Immature natural killer cell (primary cell): ENCODE results near the gene BCAN. TPM values are rescaled to one million over a fixed set of nuclear protein-coding genes. Genes with fewer than 3 reads are reported as not detected.

ENCODE experiments used
- DNase-seq, 3 donors: peaks; one replicate each; pipeline ENCODE4 v3.0.0; 2022; ENCODE audit warnings: mixed read lengths in 1 of 3
- H3K27ac Mint-ChIP-seq, 6 donors: one replicate each; pipeline ENCODE4 v1.8.0; 2020; ENCODE audit warnings: mixed read lengths in 6 of 6, mild to moderate bottlenecking in 5 of 6, inconsistent platforms in 4 of 6, moderate library complexity in 3 of 6
- H3K27me3 Mint-ChIP-seq, 3 donors: one replicate each; pipeline ENCODE4 v1.8.0; 2020 to 2021; ENCODE audit warnings: low read depth in 3 of 3, mild to moderate bottlenecking in 3 of 3, mixed read lengths in 3 of 3, moderate library complexity in 3 of 3, inconsistent platforms in 1 of 3
- H3K36me3 Mint-ChIP-seq, 3 donors: one replicate each; pipeline ENCODE4 v1.8.0; 2020; ENCODE audit warnings: mixed read lengths in 3 of 3, inconsistent platforms in 2 of 3, mild to moderate bottlenecking in 2 of 3
- H3K4me1 Mint-ChIP-seq, 2 donors: one replicate each; pipeline ENCODE4 v1.8.0; 2020; ENCODE audit warnings: inconsistent platforms in 2 of 2, mild to moderate bottlenecking in 2 of 2, mixed read lengths in 2 of 2, moderate library complexity in 1 of 2
- H3K4me3 Mint-ChIP-seq, 5 donors: one replicate each; pipeline ENCODE4 v1.8.0; 2020; ENCODE audit warnings: mild to moderate bottlenecking in 5 of 5, mixed read lengths in 5 of 5, inconsistent platforms in 3 of 5, moderate library complexity in 3 of 5
- H3K9me3 Mint-ChIP-seq, 6 donors: one replicate each; pipeline ENCODE4 v1.8.0; 2020; ENCODE audit warnings: mild to moderate bottlenecking in 6 of 6, mixed read lengths in 6 of 6, inconsistent platforms in 4 of 6, moderate library complexity in 3 of 6
- polyA plus RNA-seq, 3 donors: library from polyadenylated mRNA; unstranded; fragments of 300-500 nt; fragmentation: Illumina TruSeq; gene quantifications; one replicate each; pipeline ENCODE4 v1.2.3, GENCODE V29; 2021

BCAN gene
- polyA plus RNA-seq = under 1 TPM in 1 of 3 donors, not detected in 2; 0.35 TPM

- peak within 1 kb of the TSS; percentile 48 to 70 (median 59) for H3K4me3 Mint-ChIP-seq
- no peaks in the 10 kb centered on the region for H3K9me3 Mint-ChIP-seq
- H3K36me3 Mint-ChIP-seq = no peaks in the 10 kb centered on the region
- DNase-seq = no peak
- H3K27ac Mint-ChIP-seq = no peak within 1 kb of the TSS
- H3K27me3 Mint-ChIP-seq = peaks cover 20 to 38% (median 34%) of the 10 kb centered on the region in 3 donors
- peaks cover 15 to 25% of the 10 kb centered on the region in 2 donors for H3K4me1 Mint-ChIP-seq
Measured at GRCh38 chr1:156641761-156642264, at the start of gene BCAN. BCAN (plus strand) TSS chr1:156642117; CDS start chr1:156646055, 3,938 bp downstream.

- Mint-ChIP-seq H3K27ac (peak overlapping the region; percentile 57 to 90 (median 78)), H3K9me3 (no peaks in the 10 kb centered on the region), H3K4me1 (peaks cover 17 to 21% of the 10 kb centered on the region in 2 donors)
Measured at GRCh38 chr1:156592158-156592909, 49.6 kb upstream of the BCAN start.

GRCh38 chr1:156592910-156593660 is 48.8 kb upstream of the BCAN start:
- H3K27ac Mint-ChIP-seq = peak overlapping the region; percentile 53 to 82 (median 70)
- peaks cover 3 to 18% (median 8%) of the 10 kb centered on the region in 3 donors for H3K36me3 Mint-ChIP-seq
- DNase-seq = no peak
- peaks cover 17 to 21% of the 10 kb centered on the region in 2 donors for H3K4me1 Mint-ChIP-seq
- H3K27me3 Mint-ChIP-seq = peaks cover 2% of the 10 kb centered on the region in 3 donors
- no peaks in the 10 kb centered on the region for H3K9me3 Mint-ChIP-seq
- peak overlapping the region; percentile 88 to 93 (median 91) for H3K4me3 Mint-ChIP-seq

More at GRCh38 chr1:156592158-156592909, 49.6 kb upstream of the BCAN start:
- peaks cover 2% of the 10 kb centered on the region in 3 donors for H3K27me3 Mint-ChIP-seq
- H3K4me3 Mint-ChIP-seq = peak overlapping the region; percentile 88 to 93 (median 91)
- peaks cover 3 to 18% (median 8%) of the 10 kb centered on the region in 3 donors for H3K36me3 Mint-ChIP-seq
- DNase-seq = no peak

- H3K27me3 Mint-ChIP-seq = peaks cover 2% of the 10 kb centered on the region in 3 donors
- H3K4me3 Mint-ChIP-seq = peak overlapping the region in 1 of 5 donors; percentile 89
- H3K27ac Mint-ChIP-seq = no peak overlapping the region
- peaks cover 6 to 18% (median 8%) of the 10 kb centered on the region in 3 donors for H3K36me3 Mint-ChIP-seq
- DNase-seq = no peak
- H3K9me3 Mint-ChIP-seq = no peaks in the 10 kb centered on the region
- H3K4me1 Mint-ChIP-seq = peaks cover 17 to 21% of the 10 kb centered on the region in 2 donors
Measured at GRCh38 chr1:156593661-156593989, 48.3 kb upstream of the BCAN start.

- H3K9me3 Mint-ChIP-seq = no peaks in the 10 kb centered on the region
- DNase-seq = no peak
- peak overlapping the region in 1 of 5 donors; percentile 15 for H3K4me3 Mint-ChIP-seq
- peaks cover 2% of the 10 kb centered on the region in 3 donors for H3K27me3 Mint-ChIP-seq
- H3K27ac Mint-ChIP-seq = peak overlapping the region in 2 of 6 donors; percentile 21 to 39
- peaks cover 8 to 18% (median 9%) of the 10 kb centered on the region in 3 donors for H3K36me3 Mint-ChIP-seq
- peaks cover 17 to 21% of the 10 kb centered on the region in 2 donors for H3K4me1 Mint-ChIP-seq
Measured at GRCh38 chr1:156594190-156594589, 47.7 kb upstream of the BCAN start.

- peaks cover 2% of the 10 kb centered on the region in 3 donors for H3K27me3 Mint-ChIP-seq
Measured at GRCh38 chr1:156595016-156595415, 46.9 kb upstream of the BCAN start.

GRCh38 chr1:156596426-156596825 is 45.5 kb upstream of the BCAN start:
- Mint-ChIP-seq H3K27me3 (peaks cover under 1 to 3% (median under 1%) of the 10 kb centered on the region in 3 donors), H3K4me3 (no peak overlapping the region), H3K27ac (peak overlapping the region in 3 of 6 donors; percentile 23 to 62 (median 53))

More at GRCh38 chr1:156595016-156595415, 46.9 kb upstream of the BCAN start:
- H3K4me1 Mint-ChIP-seq = peaks cover 17 to 21% of the 10 kb centered on the region in 2 donors
- H3K27ac Mint-ChIP-seq = peak overlapping the region in 4 of 6 donors; percentile 15 to 74 (median 48)
- H3K4me3 Mint-ChIP-seq = peak overlapping the region in 1 of 5 donors; percentile 33
- H3K36me3 Mint-ChIP-seq = peaks cover 8 to 18% (median 9%) of the 10 kb centered on the region in 3 donors
- no peaks in the 10 kb centered on the region for H3K9me3 Mint-ChIP-seq
- no peak for DNase-seq

GRCh38 chr1:156598125-156598524 is 43.8 kb upstream of the BCAN start:
- Mint-ChIP-seq H3K27ac (peak overlapping the region in 1 of 6 donors; percentile 5), H3K4me1 (peaks cover 27 to 30% of the 10 kb centered on the region in 2 donors), H3K36me3 (peaks cover 8 to 18% (median 9%) of the 10 kb centered on the region in 3 donors), H3K9me3 (no peaks in the 10 kb centered on the region), H3K27me3 (peaks cover 0 to 3% (median 2%) of the 10 kb centered on the region in 3 donors), H3K4me3 (no peak overlapping the region)
- DNase-seq = no peak

More at GRCh38 chr1:156596426-156596825, 45.5 kb upstream of the BCAN start:
- Mint-ChIP-seq H3K36me3 (peaks cover 8 to 18% (median 9%) of the 10 kb centered on the region in 3 donors), H3K9me3 (no peaks in the 10 kb centered on the region), H3K4me1 (peaks cover 25 to 26% of the 10 kb centered on the region in 2 donors)
- DNase-seq = no peak

- H3K4me3 Mint-ChIP-seq = peak overlapping the region in 2 of 5 donors; percentile 15 to 38
- no peak for DNase-seq
- H3K27me3 Mint-ChIP-seq = peaks cover 0 to 3% (median 2%) of the 10 kb centered on the region in 3 donors
- H3K4me1 Mint-ChIP-seq = peaks cover 27 to 30% of the 10 kb centered on the region in 2 donors
- H3K9me3 Mint-ChIP-seq = no peaks in the 10 kb centered on the region
- peak overlapping the region in 1 of 6 donors; percentile 51 for H3K27ac Mint-ChIP-seq
- peaks cover 8 to 18% (median 9%) of the 10 kb centered on the region in 3 donors for H3K36me3 Mint-ChIP-seq
Measured at GRCh38 chr1:156598731-156599432, 43.0 kb upstream of the BCAN start.

GRCh38 chr1:156599811-156600210 is 42.1 kb upstream of the BCAN start:
- no peaks in the 10 kb centered on the region for H3K9me3 Mint-ChIP-seq
- peaks cover 8 to 17% (median 9%) of the 10 kb centered on the region in 3 donors for H3K36me3 Mint-ChIP-seq
- H3K27ac Mint-ChIP-seq = peak overlapping the region in 4 of 6 donors; percentile 40 to 96 (median 56)
- no peak for DNase-seq
- peak overlapping the region in 3 of 5 donors; percentile 38 to 94 (median 90) for H3K4me3 Mint-ChIP-seq
- H3K4me1 Mint-ChIP-seq = peaks cover 27 to 30% of the 10 kb centered on the region in 2 donors
- H3K27me3 Mint-ChIP-seq = peaks cover 0 to 3% (median 2%) of the 10 kb centered on the region in 3 donors

GRCh38 chr1:156600733-156601121 is 41.2 kb upstream of the BCAN start:
- Mint-ChIP-seq H3K9me3 (no peaks in the 10 kb centered on the region), H3K27me3 (peaks cover 0 to 2% (median 2%) of the 10 kb centered on the region in 3 donors), H3K4me1 (peaks cover 25 to 30% of the 10 kb centered on the region in 2 donors), H3K36me3 (peaks cover 0 to 12% (median 6%) of the 10 kb centered on the region in 3 donors), H3K27ac (peak overlapping the region; percentile 89 to 99 (median 96)), H3K4me3 (peak overlapping the region; percentile 90 to 100 (median 98))
- DNase-seq = no peak

GRCh38 chr1:156601122-156601830 is 40.6 kb upstream of the BCAN start, which contains the start of gene GPATCH4:
GPATCH4 (minus strand) TSS chr1:156601479.
- peaks cover 0 to 8% (median 6%) of the 10 kb centered on the region in 3 donors for H3K36me3 Mint-ChIP-seq
- H3K27ac Mint-ChIP-seq = peak within 1 kb of the TSS; percentile 89 to 99 (median 96)
- H3K9me3 Mint-ChIP-seq = no peaks in the 10 kb centered on the region
- peak; percentile 69 to 74 (median 73) for DNase-seq
- peaks cover 0 to 2% (median 2%) of the 10 kb centered on the region in 3 donors for H3K27me3 Mint-ChIP-seq
- peaks cover 25 to 30% of the 10 kb centered on the region in 2 donors for H3K4me1 Mint-ChIP-seq
- H3K4me3 Mint-ChIP-seq = peak within 1 kb of the TSS; percentile 90 to 100 (median 98)
